GM19463 (cell line): Measurements from ENCODE around the gene SCN3A.

Experiments
- ATAC-seq: cut with Tn5 transposase; IDR thresholded peaks from one replicate; pipeline ENCODE4 v1.9.1; 2021; ENCODE audit warnings: mild to moderate bottlenecking, moderate library complexity; ENCODE audit not compliant: unreplicated experiment

Gene SCN3A

DNA sequence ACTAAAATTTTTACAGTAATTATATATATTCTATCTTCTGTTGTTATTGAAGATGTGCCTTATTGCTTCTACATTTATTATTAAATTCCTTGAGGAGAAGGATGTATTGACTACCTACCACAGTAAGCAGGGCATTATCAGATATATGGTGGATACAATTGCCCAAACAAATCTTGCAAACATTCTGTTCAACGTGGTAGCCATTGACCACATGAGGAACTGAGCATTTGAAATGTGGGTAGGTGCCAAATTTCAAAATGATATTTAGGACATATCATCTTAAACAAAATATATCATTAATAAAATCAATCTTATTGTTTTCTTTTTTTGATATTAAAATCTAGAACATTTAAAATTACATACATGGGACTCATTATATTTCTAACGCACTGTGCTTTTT is 11.1 kb downstream of the SCN3A start:
- peak; percentile 17 for ATAC-seq

DNA sequence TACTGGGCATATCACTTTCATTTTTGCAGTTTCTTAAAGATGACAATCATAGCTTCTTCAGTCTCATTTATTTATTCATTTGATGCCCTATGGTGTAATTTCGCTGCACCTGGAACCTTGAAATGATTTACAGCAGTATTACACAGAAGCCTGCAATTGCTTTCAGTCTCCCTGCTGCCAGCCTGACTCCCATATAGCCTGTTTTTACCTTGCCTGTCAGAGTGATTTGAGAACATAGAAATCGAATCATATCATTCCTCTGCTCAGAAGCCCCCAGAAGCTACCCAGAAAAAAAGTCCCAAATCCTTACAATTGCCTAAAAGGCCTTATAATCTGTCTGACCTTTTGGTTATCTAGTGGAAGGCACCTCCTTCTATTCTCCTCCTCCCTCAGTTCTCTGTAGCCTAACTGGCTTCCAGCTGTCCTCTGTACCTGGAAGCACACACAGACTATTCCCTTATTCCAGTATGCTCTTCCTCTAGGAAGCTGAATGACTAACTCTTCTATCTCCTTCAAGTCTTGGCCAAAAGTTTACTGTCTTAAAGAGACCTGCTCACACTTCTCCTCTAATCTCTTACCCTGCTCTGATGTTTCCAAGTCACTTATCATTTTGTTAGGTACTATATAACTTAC is 12.6 kb downstream of the SCN3A start:
- ATAC-seq = no peak

DNA sequence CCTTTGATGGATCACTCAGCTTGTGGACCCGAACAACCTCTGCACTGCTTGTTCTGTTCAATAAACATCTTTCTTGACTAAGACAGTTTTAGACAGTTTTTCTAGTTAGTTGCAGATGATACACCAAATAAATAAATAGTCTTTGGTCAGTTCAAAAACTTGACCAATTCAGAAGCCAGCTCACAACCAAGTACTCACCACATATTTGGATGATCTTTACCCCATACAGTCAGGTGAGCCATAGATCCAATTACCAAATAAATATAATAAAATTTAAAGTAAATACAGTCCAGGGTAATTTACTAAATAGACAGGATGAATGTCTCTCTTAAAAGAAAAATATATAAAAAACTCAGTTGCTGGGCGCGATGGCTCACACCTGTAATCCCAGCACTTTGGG is 18.2 kb downstream of the SCN3A start:
- ATAC-seq = no peak

DNA sequence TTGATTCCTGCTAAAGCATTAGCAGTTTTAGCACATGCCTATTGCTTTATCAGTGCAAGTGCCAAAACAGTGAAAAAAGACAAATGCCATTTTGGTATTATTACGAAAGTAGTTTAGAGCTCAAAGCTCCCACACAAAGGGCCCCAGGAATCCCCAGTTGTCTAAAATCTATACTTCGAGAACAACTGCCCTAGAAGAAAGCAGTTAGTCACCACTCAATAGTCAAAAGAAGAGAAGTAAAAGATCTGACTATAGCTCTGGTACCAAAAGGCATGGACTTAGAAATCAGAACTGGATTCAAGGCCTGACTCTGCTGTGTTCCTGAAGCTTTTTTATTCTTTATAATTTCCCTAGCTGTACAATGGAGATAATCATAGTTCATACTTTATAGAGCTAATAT is 21.8 kb downstream of the SCN3A start:
- ATAC-seq = no peak

DNA sequence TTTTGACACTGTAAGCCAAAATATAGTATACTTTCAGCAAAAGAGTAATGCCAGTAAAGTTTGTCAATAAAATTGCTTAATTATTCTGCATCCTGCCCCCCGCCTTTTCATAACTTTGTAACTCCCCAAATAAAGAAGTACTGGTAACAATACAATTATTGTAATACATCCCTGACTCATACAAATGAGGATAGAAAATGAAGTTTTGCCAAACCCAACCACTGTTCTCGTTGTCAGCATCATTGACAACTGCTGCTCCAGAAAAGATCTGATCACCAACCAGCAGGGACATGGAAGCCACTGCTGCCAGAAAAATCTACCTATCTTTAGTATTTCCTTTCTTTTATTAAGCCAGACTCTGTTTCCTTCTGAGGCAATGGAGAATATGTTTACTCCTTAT is 27.1 kb downstream of the SCN3A start:
- no peak for ATAC-seq

DNA sequence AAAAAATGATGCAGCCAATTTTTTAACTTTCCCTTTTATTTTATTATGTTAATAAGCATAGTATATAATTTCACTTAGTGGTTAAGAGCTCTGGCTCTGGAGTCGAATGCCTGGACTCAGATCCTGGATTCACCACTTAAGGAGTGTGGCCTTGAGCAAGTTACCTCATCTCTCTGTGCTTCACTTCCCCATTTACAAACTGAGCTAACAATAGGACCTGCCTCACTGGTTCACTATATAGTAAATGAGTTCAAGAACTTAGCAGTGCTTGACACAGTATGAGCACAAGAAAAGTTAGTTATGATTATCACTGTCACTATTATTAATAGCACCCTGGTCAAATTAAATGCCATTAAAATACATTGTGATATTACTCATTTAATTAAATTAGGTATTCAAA is 30.6 kb downstream of the SCN3A start:
- no peak for ATAC-seq

DNA sequence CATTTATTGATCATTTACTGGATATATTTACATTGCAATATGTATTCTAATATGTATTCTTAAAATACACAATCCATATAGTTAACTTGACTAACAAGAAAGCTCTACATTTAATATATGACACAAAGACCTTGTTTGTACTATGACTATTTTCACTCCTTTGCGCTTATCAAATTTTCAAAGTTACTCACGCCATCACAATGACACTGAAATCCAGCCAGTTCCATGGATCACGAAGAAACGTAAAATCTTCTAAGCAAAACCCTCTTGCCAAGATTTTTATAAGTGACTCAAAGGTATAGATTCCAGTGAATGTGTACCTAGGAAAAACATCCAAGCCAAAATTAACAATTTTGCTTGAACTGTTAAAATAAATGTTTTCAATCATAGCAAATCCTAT is 39.6 kb downstream of the SCN3A start:
- no peak for ATAC-seq

DNA sequence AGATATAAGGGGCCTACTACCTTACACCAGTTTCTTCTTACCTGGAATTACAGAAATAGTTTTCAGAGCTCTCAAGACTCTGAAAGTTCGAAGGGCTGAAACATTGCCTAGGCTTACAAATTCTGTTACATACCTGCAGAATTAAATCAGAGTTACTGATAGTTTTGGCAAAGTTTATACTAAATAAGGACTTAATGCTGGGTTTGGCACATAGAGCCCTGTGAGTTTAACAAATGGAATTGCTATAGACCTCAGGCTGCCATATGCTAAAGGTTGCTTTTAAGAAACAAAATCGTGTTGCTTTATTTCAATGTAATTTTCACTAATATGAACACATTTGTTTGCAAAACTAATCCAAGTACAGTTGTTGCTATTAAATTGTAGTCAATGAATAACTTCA is 40.1 kb downstream of the SCN3A start:
- no peak for ATAC-seq

DNA sequence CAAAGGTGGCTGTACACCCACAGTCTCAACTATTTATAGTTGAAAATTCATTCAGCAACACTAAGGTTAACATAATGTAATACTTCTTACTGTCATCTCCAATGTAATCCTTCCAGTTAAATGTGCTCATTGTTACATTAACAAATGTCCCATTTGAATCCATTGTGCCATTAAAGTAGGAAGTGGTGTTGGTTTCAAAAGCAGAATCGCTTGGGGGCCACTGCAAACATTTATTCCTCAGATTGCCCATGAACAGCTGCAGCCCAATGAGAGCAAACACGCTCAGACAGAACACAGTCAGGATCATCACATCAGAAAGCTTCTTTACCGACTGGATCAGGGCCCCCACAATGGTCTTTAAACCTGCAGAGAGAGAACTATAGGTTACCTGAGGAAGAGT is 41.4 kb downstream of the SCN3A start:
- ATAC-seq = no peak

DNA sequence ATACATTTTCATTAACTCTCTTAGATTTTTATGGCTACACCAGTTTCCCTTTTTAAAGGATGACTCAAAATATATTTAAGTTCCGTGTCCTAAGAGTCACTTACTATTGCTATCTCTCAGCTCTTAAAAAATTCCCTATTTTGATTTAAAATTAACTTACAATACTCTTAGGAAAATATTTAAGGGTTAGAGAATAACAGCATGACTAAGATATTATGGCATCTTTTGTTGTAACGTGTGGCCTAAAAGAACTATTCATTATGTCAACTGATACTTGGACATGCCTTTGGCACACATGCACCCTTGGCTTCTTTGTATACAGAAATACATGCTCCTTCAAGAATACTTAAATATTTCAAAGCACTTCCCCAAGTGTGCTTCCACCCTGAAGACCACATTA is 42.3 kb downstream of the SCN3A start:
- ATAC-seq = no peak

DNA sequence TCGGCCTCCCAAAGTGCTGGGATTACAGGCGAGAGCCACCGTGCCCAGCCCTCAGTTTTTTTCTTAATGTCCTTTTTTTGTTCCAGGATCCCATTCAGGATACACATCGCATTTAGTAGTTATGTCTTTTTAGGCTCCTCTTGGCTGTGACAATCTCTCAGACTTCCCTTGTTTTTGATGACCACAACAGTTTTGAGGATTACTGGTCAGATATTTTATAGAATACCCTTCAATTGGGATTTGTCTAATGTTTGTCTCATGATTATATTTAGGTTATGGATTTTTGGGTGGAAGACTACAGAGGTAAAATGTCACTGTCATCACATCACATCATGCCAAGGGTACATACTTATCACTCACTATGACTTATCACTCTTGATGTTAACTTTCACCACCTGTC is 46.7 kb downstream of the SCN3A start:
- no peak for ATAC-seq

DNA sequence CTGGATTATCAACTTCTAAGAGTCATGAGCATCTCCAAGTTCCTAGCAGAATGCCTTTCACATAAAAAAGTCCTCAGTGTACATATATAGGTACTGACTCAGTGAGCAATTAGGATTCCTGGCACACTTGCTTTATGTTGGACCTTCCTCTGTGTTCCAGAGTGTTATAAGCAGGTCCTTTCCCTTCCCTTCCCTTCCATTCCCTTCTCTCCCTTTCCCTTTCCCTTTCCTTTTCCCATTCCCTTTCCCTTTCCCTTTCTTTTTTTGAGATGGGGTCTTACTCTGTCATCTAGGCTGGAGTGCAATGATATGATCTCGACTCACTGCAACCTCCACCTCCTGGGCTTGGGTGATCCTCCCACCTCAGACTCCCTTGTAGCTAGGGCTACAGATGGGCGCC is 48.7 kb downstream of the SCN3A start:
- no peak for ATAC-seq

DNA sequence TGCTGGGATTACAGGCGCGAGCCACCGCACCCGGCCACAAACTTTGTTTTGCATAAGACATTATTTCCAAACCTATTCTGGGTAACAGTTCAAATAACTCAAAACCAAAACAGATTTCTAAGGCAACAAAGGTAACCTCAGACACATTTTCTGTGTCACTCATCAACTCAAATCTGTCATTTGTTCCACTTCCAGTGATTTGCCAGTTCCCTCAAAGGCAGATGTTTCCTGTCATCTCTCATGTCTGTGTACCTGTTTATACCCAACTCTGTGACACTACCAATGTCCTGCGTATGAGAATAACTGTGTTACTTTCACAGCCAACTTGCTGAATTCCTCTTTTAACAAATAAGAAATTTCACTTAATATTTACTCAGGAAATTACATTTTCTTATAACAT is 54.4 kb downstream of the SCN3A start:
- ATAC-seq = peak; percentile 72

DNA sequence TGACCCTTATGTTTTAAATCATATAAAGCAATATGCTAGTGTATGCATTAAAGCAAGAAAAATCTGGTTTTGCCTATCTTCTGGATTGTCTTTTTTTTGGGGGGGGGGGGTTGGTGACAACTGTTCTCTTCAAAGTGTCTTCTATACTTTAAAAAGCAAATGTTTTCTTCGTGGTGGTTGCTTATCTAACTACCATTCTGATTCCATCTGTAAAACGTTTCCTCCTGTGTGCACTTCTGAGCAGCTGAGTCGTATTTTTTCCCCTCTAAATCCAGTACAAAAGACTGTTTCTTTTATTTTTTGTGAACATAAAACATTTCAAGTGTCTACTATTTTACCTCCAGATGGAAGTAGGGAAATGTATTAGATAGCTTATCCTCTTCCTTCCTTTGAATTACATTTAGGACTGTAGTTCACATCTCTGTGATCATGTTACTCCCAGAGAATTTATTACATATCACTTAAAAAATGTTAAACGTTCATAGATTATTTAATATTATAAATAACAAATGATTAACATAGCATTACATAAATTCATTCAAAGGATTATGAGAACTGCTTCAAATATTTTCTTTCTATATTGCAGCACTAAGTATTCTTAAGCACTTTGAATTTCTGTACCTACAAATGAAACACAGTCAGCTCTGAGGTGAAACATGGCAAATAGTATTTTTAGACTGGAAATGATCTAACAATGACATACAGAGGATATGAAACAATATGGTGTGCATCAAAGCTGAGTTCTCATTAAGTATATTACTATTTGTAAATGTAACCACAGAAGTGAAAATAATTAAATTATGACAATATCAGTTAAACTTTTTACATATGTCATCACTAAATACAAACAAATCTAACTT is 56.4 kb downstream of the SCN3A start:
- ATAC-seq = no peak

DNA sequence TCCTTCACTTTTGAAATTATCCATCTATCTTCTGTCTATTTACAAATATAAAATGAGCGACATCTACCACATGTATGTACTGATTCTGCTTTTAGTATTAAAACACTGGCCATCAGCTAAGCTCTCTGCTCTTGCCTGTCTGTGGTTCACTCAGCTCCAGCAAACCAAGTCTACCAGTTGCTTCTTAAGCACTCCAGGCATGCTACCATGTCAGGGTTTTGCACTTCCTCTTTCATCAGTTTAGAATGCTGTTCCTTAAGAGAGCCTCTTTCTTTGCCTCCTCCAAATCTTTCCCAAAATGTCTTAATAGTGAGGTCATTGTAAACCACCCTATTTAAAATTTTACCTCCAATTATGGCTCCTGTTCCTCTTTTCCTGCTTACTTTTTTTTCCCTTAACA is 59.5 kb downstream of the SCN3A start:
- peak; percentile 68 for ATAC-seq

DNA sequence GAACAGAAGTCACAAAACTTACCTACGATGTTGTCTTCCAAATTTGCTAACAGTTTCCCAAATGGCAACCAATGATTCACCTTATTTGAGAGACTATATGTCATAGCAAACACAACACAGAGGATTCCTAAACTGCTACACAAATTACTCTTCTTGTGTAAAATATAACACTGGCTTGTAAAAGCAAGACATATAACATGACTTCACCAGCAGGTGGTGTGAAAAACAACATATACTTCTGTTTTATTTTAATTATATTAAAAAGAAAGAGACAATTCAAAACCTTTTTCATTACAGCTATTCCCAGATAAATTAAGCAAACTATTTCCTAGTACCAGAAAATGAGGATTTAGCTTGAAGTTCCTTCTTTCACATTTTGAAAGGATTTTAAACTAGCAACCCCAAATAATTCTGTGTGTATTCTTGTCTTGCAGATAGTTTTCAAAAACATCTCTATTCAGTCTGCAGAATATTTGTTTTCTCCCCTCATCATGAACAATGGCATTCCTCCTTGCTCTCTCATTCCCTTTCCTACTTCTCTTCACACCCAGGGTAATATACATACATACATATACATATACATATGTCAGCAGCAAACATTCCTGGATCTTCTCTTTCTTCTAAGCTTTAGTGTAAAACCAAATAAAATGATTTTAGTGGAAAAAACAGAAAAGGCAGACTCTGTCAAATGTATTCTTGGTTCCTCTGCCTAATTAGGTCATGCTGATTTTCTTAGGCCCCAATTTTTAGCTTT is 62.1 kb downstream of the SCN3A start:
- no peak for ATAC-seq

DNA sequence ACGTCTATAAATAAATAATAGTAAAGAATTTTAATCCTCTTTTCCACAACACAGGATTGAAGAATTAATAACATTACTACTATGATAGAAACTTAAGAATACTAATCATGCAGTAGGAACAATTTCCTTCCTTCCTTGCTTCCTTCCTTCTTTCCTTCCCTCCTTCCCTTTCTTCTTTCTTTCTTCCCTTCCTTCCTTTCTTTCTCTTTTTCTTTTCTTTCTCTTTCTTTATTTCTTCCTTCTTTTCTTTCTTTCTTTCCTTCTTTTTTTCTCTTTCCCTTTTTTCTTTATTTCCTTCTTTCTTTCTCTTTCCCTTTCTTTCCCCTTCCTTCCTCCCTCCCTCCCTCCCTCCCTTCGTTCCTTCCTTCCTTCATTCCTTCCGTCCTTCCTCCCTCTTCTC is 77.6 kb downstream of the SCN3A start:
- ATAC-seq = no peak

DNA sequence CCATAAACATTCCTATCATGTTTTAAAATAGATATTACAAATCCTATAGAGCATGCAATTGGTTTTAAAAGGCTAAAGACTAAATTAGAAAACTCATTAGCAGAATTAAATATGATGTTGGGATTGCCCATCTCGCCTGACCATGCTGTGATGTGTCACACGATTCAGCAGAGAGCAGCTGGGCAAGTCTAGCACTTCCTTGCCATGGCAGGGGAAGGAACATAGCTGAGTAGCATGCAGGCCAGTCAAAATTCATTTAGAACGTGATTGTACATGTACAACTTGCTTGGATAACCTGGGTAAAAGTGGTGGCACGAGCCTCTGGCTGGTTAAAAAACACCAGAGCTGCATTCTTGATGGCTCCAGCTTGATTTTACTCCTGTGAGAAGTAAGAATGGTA is 81.3 kb downstream of the SCN3A start:
- no peak for ATAC-seq

DNA sequence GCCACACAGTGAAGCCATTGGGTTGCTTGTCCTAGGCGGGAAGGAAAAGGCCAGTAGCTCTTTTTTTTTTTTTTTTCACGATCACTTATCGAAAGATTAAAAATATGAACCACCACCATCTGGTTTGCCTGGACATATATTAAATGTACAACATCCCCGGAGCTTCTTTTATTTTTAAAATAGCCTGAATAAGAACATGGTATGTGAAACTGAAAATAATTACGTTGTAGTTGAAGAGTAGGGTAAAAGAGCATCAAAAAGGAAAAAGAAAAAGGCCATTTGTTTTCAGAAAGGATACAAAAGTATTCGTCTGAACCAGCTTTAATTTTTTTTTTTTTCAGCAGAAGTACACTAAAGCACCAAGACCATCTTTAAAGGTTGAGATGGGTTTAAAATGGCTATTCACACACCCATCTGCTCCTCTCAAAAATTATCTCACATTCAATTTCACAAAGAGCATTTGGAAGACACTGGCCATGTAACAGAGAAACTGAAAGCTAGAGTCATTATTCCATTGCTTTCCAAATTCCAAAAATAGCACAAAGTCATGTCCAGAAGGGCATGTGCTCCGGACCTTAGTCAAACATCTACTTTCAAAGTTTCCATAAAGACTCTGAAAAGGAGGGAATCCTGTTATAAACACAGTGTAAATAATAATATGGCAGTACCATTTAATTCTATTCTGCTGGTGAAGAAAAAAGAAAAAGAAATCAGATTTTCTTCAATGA is 82.9 kb downstream of the SCN3A start:
- no peak for ATAC-seq

DNA sequence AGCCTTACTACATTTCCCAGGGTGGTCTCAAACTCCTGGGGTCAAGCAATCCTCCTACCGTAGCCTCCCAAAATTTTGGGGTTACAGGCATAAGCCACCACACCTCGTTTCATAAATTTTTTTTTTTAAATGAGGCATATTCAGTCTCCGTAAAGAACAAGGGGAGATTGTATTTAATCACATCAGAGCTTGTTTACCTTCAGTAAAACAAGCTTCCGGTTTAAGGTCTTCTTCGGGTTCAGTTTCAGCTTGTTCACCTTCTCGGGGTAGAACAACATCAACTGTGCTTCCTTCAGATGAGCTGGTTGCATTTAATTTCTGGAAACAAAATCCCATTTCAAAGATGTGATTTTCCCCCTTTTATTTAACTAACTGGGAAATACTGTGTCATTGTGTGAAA is 88.6 kb downstream of the SCN3A start:
- no peak for ATAC-seq

DNA sequence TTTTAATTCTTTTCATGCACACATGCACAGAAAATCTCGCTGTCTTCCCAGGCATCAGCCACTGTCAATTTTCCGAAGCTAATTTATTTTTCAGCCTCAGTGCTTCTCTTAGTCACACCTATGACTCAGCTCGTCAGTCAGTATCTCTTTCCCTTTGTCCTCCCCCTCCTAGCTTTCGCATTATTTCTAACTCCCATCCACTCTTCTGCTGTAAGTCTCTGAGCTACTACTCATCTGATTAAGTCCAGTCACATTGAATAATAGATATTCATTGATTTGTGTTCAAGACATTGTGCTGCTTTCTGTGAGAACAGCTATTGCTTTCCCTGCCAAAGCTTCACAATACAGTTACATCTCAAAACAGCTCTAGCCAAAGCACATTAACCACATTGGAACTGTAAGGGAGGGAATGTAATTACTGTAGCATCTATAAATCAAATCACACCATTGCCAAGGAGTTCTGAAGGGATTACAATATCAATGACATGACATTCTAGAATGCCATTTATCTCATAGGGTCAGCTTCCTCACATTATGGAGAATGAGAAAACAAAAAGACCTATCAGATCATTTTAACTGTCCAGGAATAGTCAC is 89.4 kb downstream of the SCN3A start:
- no peak for ATAC-seq
